IPS DF 19.7 (cell line): ENCODE data around the gene C1GALT1C1L.
"Not testable (repeated sequence)": the region's sequence is repeated elsewhere in the genome, so short reads cannot be mapped to it uniquely, and the experiment has no call there.

ENCODE experiments used
- DNase-seq: peaks from one replicate; pipeline ENCODE4 v3.0.0-alpha.2; 2013; ENCODE audit warnings: low read depth, low spot score

Gene C1GALT1C1L

DNA sequence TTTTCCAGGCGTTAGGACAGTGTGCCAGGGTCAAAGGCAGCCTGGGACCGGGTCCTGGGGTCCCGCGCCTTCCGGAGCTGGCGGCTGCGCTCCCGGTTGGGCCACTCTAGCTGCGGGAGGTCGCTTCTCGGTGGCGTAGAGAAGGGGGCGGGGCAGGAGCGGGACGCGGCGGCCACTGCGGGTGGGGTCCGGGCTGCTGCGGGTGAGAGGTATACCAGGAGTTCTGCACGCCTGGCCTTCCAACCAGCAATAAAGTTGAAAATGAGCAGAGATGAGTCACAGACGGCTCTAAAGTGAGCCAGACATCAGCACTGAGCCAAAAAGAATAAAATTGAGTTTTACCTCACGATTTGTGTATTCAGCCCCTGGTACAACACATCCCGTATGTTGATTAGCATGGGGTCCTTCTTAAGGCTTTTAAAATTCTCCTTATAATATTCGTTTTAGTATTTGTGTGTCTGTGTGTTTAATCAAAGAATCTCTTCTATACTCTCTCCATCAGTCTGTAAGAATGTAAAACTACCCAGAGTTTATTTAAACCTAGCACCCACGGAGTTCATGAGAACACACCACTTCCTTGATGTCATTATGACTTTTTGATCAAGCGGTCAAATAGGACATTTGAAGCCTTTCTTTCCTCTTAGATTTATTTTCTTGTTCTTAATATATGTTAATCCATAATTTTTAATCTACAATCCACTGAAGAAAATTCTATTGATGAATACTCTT, at the start of gene C1GALT1C1L:
TSS of gene C1GALT1C1L (minus strand) at position 108 of the 729 bp plus-strand sequence. CDS start at position 1, 107 bp downstream.
- DNase-seq: no peak

DNA sequence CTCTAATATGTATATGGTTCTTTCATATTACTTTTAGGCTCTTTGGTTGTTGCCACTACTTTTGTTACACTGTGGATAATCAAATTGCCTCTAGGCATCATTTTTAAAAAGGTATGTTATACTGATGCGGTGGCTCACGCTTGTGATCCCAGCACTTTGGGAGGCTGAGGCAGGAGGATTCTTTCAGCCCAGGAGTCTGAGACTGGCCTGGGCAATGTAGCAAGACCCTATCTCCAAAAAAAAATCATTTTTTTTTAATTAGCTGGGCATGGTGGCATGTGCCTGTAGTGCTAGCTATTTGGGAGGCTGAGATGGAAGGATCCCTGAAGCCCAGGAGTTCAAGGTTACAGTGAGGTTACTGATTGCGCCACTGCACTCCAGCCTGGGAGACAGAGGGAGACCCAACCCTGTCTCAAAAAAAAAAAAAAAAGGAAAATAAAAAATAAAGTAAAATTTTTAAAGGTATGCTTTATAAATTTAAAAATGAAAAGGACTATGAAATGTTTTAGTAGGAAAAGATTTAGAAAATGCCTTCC, 49.5 kb upstream of the C1GALT1C1L start:
- no peak for DNase-seq

GRCh38 chr2:43724728-43725526, 48.7 kb upstream of the C1GALT1C1L start:
- DNase-seq: no peak

DNA sequence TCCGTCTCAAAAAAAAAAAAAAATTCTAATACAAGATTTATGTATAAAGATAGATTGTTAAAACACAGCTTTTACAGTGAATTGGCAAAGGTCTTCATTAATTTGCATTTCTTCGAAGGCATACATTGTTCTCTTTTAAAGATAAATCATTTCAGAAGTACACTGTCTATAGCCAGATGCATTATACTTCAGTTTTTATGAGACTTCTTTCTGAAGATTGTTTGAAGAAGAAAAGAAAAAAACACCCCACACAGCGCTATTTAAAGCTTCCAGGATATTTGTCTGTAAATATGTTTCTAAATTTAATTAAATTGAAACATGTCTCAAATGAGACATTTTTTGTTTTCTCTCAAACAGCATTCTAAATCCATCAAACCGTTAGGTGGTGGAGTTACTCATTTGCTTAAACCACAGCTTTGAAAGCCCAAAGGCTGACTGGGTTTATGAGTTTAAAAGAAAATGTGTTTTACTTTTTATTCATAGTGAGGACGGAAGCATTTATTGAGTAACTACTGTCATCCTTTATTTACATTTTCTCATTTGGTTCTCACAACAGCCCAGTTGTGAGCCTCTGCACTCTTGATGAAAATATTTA, 42.4 kb upstream of the C1GALT1C1L start:
- no peak for DNase-seq

DNA sequence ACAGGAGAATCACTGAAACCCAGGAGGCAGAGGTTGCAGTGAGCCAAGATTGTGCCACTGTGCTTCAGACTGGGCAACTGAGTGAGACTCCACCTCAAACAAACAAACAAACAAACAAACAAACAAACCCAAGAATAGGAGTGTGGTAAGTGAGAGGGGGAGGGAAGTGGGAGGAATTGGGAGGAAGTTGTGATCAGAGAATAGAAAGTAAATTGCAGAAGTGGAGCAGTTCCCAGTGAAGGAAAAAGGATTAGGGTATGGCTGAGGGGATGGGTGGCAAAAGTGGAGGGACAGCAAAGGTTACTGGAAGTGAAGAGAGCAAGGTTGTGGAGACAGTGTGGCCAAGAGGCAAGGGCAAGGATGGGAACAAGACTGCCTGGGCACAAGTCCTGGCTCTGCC, 41.1 kb upstream of the C1GALT1C1L start:
- no peak for DNase-seq

DNA sequence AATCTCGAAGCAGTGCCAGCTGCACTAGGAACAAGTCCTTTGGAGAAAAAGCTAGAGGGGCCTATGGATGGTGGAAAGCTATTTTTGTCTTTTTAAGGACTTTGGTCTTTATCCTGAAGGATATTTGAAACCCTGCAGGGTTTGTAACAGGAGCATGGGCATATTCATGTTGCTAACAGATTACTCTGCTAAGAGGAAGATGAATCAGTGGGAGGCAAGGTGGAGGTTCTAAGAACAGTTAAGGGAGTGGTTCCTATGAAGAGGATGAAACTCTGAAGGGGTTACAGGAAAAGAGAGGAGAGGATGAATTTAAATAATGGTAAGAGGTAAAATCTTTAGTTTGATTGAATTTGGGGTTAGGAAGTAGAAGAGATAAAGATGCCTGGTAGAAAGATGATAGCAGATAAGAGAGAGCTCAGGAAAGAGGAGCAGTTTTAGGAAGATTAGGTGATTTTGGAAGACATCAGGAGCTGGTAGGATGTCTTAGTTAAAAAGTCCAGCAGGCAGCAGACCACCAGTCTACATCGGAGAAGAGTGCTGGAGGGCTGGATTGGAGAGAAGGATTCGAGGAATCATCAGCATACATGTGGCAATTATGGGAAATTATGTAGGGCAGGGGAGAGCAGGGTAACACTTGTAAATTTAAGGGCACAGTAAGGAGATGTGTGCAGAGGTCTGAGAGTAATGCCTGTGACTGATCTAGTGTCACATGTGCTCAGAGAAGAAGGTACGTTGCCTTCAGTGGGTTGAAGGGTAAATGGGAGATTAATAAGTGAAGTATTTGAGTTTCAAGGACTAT, 39.3 kb upstream of the C1GALT1C1L start:
- no peak for DNase-seq

- DNase-seq: no peak
These were observed 37.9 kb upstream of the C1GALT1C1L start for GRCh38 chr2:43714164-43714563.

- DNase-seq: no peak
These were observed 34.6 kb upstream of the C1GALT1C1L start for GRCh38 chr2:43710866-43711265.

- DNase-seq: no peak
These were observed 32.7 kb upstream of the C1GALT1C1L start for GRCh38 chr2:43708891-43709290.

DNA sequence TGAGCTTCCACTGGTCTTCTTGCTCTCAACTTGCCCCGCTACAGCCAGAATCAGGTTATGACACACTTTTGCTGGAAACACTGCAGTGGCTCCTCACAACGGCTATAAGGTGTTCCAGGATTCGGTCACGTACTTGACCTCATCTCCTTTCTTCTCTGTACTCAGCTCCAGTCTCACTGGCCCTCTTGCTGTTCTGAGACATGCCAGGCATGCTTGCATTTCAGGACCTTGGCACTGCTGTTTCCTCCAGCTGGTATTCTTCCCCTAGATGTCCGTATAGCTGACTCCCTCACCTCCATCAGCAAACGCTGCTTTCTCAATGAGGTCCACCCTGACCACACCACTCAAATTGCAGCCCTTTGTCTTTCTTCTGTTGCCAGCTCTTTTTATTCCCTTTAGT, 31.9 kb upstream of the C1GALT1C1L start:
- no peak for DNase-seq

DNA sequence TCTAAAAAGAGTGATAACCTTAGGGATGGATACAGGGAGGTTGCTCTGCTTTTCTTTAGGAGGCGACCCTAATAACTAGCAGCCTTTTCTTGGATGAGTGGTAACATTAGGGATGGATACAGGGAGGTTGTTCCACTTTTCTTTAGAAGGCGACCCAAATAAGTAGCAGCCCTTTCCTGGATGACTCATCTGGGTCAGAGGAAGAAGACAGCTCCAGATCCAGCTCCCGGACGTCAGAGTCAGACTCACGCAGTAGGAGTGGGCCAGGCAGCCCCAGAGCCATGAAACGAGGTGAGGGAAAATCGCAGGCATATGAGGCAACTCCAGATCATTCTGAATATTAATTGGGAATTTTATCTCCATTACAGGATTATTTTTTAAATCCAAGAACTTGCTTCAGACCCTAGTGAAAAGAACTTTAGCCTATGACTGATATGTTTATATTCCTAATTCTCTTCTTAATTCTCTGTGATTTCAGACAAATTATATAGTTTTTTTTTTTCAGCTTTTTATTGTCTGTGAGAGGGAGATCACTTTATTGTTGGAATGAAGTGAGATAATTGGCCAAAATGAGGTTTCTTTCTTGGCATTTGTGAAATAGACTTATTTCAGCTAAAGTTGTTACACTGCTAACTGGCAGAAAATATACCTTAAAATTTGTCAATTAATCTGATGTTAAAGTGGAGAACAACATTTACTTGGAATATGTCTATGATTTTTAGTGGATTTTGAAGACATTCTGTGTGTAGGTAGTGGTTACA, 31.2 kb upstream of the C1GALT1C1L start:
- no peak for DNase-seq

GRCh38 chr2:43701111-43701510, 24.9 kb upstream of the C1GALT1C1L start:
- no peak for DNase-seq

DNA sequence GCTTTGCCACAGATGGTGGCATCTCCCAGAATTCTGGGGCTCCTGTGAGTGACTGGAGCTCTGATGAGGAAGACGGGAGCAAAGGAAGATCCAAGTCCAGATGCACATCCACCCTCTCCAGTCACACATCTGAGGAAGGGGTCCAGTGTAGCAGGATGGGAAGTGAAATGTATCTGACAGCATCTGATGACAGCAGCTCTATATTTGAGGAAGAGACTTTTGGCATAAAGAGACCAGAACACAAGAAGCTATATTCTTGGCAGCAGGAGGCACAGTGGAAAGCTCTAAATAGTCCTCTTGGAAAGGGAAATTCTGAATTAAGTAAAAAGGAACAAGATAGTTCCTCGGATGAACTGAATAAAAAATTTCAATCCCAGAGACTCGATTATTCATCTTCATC, 23.5 kb upstream of the C1GALT1C1L start:
- no peak for DNase-seq

GRCh38 chr2:43698140-43698539, 21.9 kb upstream of the C1GALT1C1L start:
- DNase-seq: not testable (repeated sequence)

GRCh38 chr2:43692428-43692994, 16.3 kb upstream of the C1GALT1C1L start:
- no peak for DNase-seq

GRCh38 chr2:43689999-43690398, 13.8 kb upstream of the C1GALT1C1L start:
- DNase-seq: no peak

DNA sequence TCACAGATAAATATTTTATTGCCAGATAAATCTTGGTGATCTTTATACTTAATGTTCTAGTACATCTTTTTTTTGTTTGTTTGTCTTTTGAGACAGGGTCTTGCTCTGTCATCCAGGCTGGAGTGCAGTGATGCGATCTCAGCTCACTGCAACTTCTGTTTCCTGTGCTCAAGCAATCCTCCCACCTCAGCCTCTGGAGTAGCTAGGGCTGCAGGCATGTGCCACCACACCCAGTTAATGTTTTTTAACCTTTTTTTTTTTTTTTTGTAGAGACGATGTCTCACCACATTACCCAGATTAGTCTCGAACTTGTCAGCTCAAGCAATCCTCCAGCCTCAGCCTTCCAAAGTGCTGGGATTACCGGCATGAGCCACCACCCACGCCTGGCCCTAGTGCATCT, 9.1 kb upstream of the C1GALT1C1L start:
- DNase-seq: no peak

DNA sequence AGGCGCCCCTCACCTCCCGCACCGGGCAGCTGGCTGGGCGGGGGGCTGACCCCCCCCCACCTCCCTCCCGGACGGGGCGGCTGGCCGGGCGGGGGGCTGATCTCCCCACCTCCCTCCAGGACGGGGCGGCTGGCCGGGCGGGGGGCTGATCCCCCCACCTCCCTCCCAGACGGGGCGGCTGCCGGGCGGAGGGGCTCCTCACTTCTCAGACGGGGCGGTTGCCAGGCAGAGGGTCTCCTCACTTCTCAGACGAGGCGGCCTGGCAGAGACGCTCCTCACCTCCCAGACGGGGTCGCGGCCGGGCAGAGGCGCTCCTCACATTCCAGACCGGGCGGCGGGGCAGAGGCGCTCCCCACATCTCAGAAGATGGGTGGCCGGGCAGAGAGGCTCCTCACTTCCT, 1.6 kb upstream of the C1GALT1C1L start:
- not testable (repeated sequence) for DNase-seq

DNA sequence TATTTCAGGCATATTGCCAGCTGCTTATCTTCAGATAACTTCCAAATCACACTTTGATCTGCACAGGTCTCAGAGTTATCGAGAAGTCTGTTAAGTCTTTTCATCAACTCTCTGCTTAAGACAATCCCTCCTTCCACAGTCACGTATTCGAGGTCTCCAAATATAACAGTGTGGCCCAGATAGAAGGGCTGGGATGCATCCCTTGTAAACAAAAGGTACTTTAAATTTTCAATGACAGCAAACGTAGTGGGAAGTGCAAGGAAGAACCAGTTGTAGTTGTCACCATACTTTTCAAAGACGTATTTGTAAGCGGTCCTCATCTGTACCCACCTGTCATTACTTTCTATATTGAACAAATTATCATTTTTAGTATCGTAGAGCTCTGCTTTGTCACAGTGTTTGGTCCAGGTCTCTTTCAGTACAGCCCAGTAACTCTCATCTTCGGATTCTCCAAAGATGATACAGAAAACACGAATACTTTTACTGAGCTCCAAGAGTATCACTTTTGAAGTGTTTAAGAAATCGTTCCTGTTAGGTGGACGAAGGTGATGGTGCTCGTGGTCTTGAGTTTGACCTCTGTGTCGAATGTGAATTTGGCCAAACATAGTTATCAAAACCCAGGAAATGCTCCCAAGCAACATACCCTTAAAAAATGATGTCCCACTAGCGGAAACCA, 445 bp downstream of the C1GALT1C1L start:
- no peak for DNase-seq

DNA sequence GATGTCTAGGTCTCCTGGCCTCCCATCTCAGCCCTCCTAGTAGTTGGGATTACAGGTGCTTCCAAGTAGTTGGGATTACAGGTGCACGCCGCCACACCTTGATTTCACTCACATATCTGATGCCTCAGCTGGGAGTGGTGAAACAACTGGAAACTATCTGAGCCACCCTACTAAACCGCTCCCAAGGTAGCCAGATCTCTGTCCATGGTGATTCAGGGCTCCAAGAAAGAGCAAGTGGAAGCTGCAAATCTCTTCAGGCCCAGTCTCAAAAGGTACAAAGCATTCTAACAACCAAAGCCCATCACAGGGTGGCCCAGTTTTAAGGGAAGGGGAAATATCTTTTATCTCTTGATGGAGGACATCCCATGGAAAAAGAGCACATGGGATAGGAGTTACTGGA, 19.0 kb downstream of the C1GALT1C1L start:
- DNase-seq: no peak
